WTC11 (cell line): Measurements from ENCODE around the gene CD74.

ENCODE experiments used
- AFF4 ChIP-seq: sonication (generic); formaldehyde crosslinking; IDR thresholded peaks from 2 replicates; pipeline ENCODE4 v1.8.1; 2023; ENCODE audit warnings: mild to moderate bottlenecking, missing genetic modification reagents, borderline replicate concordance
- ATF2 ChIP-seq: sonication (generic); formaldehyde crosslinking; IDR thresholded peaks from 2 replicates; pipeline ENCODE4 v1.8.1; 2022; ENCODE audit warnings: low read depth, missing genetic modification reagents, borderline replicate concordance
- CTCF ChIP-seq: fragments of 200-600 bp; IDR thresholded peaks from 2 replicates; pipeline ENCODE4 v1.8.0; 2022; ENCODE audit warnings: antibody characterized with exemption
- NR1H2 ChIP-seq: sonication (generic); formaldehyde crosslinking; IDR thresholded peaks from 2 replicates; pipeline ENCODE4 v1.9.0; 2021; ENCODE audit warnings: mild to moderate bottlenecking, moderate library complexity, missing genetic modification reagents
- PREB ChIP-seq: sonication (generic); formaldehyde crosslinking; IDR thresholded peaks from 2 replicates; pipeline ENCODE4 v1.8.1; 2022; ENCODE audit warnings: mild to moderate bottlenecking, missing genetic modification reagents, moderate library complexity, borderline replicate concordance
- RELA ChIP-seq: sonication (generic); formaldehyde crosslinking; IDR thresholded peaks from 2 replicates; pipeline ENCODE4 v1.8.1; 2022; ENCODE audit warnings: missing genetic modification reagents, mild to moderate bottlenecking, borderline replicate concordance
- SOX15 ChIP-seq: fragments of 250-450 bp; sonication (Bioruptor Pico); IDR thresholded peaks from 2 replicates; pipeline ENCODE4 v1.9.0; 2021; ENCODE audit warnings: mild to moderate bottlenecking
- TCF7 ChIP-seq: sonication (generic); formaldehyde crosslinking; IDR thresholded peaks from 2 replicates; pipeline ENCODE4 v1.8.0; 2022; ENCODE audit warnings: mild to moderate bottlenecking, low read depth, missing genetic modification reagents, moderate library complexity
- USF2 ChIP-seq: sonication (generic); formaldehyde crosslinking; IDR thresholded peaks from 2 replicates; pipeline ENCODE4 v1.8.1; 2023; ENCODE audit warnings: mild to moderate bottlenecking, missing genetic modification reagents, moderate library complexity
- ZMAT4 ChIP-seq: fragments of 250-450 bp; sonication (Bioruptor Pico); IDR thresholded peaks from 2 replicates; pipeline ENCODE4 v1.9.0; 2021; ENCODE audit warnings: mild to moderate bottlenecking
- ZNF512 ChIP-seq: sonication (generic); formaldehyde crosslinking; IDR thresholded peaks from 2 replicates; pipeline ENCODE4 v1.8.1; 2022; ENCODE audit warnings: missing genetic modification reagents, borderline replicate concordance

- TF ChIP-seq CTCF (no peak), NR1H2 (CRISPR knock-in tag) (no peak), TCF7 (no peak), ATF2 (CRISPR knock-in tag) (no peak), RELA (no peak), ZMAT4 (CRISPR knock-in tag) (no peak), USF2 (no peak), ZNF512 (no peak), AFF4 (CRISPR knock-in tag) (no peak), PREB (no peak), SOX15 (CRISPR knock-in tag) (no peak)
Observed at GRCh38 chr5:150443242-150444075, 30.7 kb upstream of the CD74 start.
